Neutrophil (primary cell): Measurements from ENCODE around the gene GLIS1.

Source experiments
- H3K27ac ChIP-seq: fragments of 200-600 bp; sonication (generic); 2 replicates; pipeline ENCODE4 v1.5.1; 2016; ENCODE audit warnings: mild to moderate bottlenecking, moderate library complexity
- H3K27me3 ChIP-seq: fragments of 200-600 bp; sonication (generic); 2 replicates; pipeline ENCODE4 v1.6.0; 2016; ENCODE audit warnings: mild to moderate bottlenecking
- H3K36me3 ChIP-seq: fragments of 200-600 bp; sonication (generic); 2 replicates; pipeline ENCODE4 v1.5.1; 2017
- H3K4me1 ChIP-seq, 2 experiments: fragments of 200-600 bp in 1 of 2; sonication (generic) in 1 of 2; 1 replicate in 1 of 2; 2 replicates in 1 of 2; pipeline versions ENCODE4 v1.5.1 to v1.6.1; 2013 to 2016; ENCODE audit warnings: low read depth in 1 of 2, low read length in 1 of 2, mild to moderate bottlenecking in 1 of 2, moderate library complexity in 1 of 2; ENCODE audit not compliant: control insufficient read depth in 1 of 2, insufficient read depth in 1 of 2
- H3K4me3 ChIP-seq, 2 experiments: fragments of 200-600 bp in 1 of 2; sonication (generic) in 1 of 2; 1 replicate in 1 of 2; 2 replicates in 1 of 2; pipeline ENCODE4 v1.5.1; 2013 to 2016; ENCODE audit warnings: low read depth in 1 of 2, low read length in 1 of 2, mild to moderate bottlenecking in 1 of 2, moderate library complexity in 1 of 2
- H3K9me3 ChIP-seq: fragments of 200-600 bp; sonication (generic); 2 replicates; pipeline ENCODE4 v1.5.1; 2016
- CTCF ChIP-seq: fragments of 200-600 bp; sonication (generic); IDR thresholded peaks from 2 replicates; pipeline ENCODE4 v1.5.1; 2016; ENCODE audit warnings: antibody characterized with exemption

GLIS1 gene

DNA sequence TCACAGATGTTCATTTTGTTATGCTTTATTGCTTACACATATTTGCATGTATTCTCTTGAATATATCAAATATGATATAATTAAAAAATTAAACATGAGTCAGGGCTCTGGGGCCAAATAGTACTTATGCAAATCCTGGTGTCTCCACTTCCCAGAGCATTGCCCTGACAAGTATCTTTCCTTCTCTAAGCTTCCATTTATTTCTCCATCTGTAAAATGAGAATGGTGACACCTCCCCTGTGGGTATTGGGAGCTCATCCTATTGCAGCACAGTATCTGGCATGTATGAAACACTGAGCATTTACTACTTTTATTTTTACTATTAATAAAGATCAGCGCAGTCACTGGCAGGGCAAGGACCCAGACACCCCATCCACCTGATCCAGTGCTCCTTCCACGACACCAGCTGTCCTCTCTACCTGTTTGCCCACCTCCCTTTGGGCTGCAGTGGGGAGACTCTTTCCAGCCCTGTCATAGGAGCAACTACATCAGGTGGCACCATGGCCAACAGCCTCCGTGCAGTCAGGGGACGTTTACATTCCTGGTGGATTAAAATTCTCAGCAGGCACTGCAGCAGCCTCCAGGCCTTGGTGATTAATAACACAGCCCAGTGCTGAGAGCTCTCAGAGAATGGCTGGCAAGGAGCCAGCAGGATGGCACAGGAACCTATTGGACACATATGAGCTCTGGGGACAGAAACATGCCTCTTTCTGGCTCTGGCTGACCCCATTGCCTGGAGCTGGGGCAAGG is 166.7 kb downstream of the GLIS1 start:
- no peaks in the 10 kb centered on the region for H3K4me1 ChIP-seq
- no peaks in the 10 kb centered on the region for H3K9me3 ChIP-seq
- H3K27ac ChIP-seq: no peak overlapping the region
- no peak for TF ChIP-seq CTCF
- H3K27me3 ChIP-seq: no peaks in the 10 kb centered on the region
- H3K4me3 ChIP-seq: no peak overlapping the region
- no peaks in the 10 kb centered on the region for H3K36me3 ChIP-seq

DNA sequence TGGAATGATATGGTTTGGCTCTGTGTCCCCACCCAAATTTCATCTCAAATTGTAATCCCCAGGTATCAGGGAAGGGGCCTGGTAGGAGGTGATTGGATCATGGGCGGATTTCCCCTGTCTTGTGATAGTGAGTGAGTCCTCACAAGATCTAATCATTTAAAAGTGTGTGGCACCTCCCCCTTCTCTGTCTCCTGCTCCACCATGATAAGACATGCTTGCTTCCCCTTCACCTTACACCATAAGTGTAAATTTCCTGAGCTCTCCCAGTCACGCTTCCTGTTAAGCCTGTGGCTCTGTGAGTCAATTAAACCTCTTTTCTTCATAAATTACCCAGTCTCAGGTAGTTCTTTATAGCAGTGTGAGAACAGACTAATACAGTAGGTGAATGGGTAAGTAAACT is 170.4 kb downstream of the GLIS1 start:
- no peak overlapping the region for H3K27ac ChIP-seq
- no peaks in the 10 kb centered on the region for H3K4me1 ChIP-seq
- H3K4me3 ChIP-seq: no peak overlapping the region
- no peak for TF ChIP-seq CTCF
- H3K27me3 ChIP-seq: no peaks in the 10 kb centered on the region
- no peaks in the 10 kb centered on the region for H3K36me3 ChIP-seq
- no peaks in the 10 kb centered on the region for H3K9me3 ChIP-seq

- TF ChIP-seq CTCF: no peak
- H3K4me1 ChIP-seq: no peaks in the 10 kb centered on the region
- H3K36me3 ChIP-seq: no peaks in the 10 kb centered on the region
- H3K27ac ChIP-seq: no peak overlapping the region
- H3K9me3 ChIP-seq: no peaks in the 10 kb centered on the region
- no peak overlapping the region for H3K4me3 ChIP-seq
- peaks cover 3% of the 10 kb centered on the region for H3K27me3 ChIP-seq
Observed at GRCh38 chr1:53567851-53568250, 171.1 kb downstream of the GLIS1 start.

DNA sequence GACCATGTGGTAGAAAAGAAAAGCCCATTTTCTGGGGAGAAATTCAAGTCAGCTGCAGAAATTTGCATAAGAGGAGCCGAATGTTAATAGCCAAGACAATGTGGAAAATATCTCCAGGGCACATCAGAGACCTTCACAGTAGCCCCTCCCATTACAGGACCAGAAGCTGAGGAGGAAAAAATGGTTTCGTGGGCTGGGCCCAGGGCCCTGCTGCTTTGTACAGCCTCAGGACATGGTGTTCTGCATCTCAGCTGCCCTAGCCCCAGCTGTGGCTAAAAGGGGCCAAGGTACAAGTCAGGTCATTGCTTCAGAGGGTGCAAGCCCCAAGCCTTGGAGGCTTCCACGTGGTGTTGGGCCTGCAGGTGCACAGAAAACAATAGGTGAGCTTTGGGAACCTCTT is 171.5 kb downstream of the GLIS1 start:
- no peaks in the 10 kb centered on the region for H3K36me3 ChIP-seq
- no peak for TF ChIP-seq CTCF
- H3K4me1 ChIP-seq: no peaks in the 10 kb centered on the region
- H3K9me3 ChIP-seq: no peaks in the 10 kb centered on the region
- H3K27ac ChIP-seq: no peak overlapping the region
- H3K4me3 ChIP-seq: no peak overlapping the region
- H3K27me3 ChIP-seq: peaks cover 7% of the 10 kb centered on the region

DNA sequence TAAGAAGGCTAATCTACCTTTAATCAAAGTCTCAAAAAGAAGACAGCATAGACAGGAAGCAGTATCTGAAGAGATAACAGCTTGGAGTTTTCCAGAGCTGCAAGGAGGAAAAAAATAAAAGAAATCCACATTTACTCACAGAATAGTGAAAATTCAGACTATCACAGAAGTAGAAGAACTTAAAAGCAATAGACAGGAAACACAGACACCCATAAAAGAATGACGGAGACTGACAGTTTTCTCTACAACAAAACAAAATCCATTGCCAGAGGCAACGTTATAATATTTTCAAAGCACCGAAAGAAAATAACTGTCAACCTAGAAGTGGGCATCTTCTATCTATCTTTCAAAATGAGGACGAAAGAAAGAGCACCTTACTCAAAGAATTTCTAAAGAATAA is 175.4 kb downstream of the GLIS1 start:
- no peak for TF ChIP-seq CTCF
- Histone ChIP-seq H3K4me1 (no peaks in the 10 kb centered on the region), H3K4me3 (no peak overlapping the region), H3K9me3 (no peaks in the 10 kb centered on the region), H3K36me3 (no peaks in the 10 kb centered on the region), H3K27ac (no peak overlapping the region), H3K27me3 (peaks cover 10% of the 10 kb centered on the region)
